OCI-LY3 (cell line): ENCODE measurements around the gene GIPC1.
A peak's percentile ranks its signal among the peaks of the same experiment; 100 is the strongest.

Experiments used
- H2AFZ ChIP-seq: fragments of 200-600, 300-600 bp; shearing (Covaris generic); 2 replicates; pipeline ENCODE4 v1.6.0; 2014; ENCODE audit warnings: antibody characterized with exemption, low read depth, low read length
- H3K27ac ChIP-seq: fragments of 200-600, 300-600 bp; sonication (generic); 2 replicates; pipeline ENCODE4 v1.5.1; 2014; ENCODE audit warnings: mild to moderate bottlenecking, low read length, moderate library complexity, mixed read lengths
- H3K27me3 ChIP-seq: fragments of 200-600, 300-600 bp; sonication (generic); 2 replicates; pipeline ENCODE4 v1.6.1; 2014; ENCODE audit warnings: low read depth, low read length, mixed read lengths
- H3K36me3 ChIP-seq: fragments of 200-600, 300-600 bp; sonication (generic); replicated peaks from 2 replicates; pipeline ENCODE3; 2014; ENCODE audit warnings: low read depth, low read length, mixed read lengths
- H3K4me1 ChIP-seq: fragments of 300-600, 200-600 bp; sonication (generic); 2 replicates; pipeline ENCODE4 v1.6.1; 2014; ENCODE audit warnings: low read length, mixed read lengths
- H3K4me2 ChIP-seq: fragments of 200-600, 300-600 bp; sonication (generic); 2 replicates; pipeline ENCODE4 v1.6.1; 2014; ENCODE audit warnings: low read length, mixed read lengths
- H3K4me3 ChIP-seq: fragments of 300-600, 200-600 bp; sonication (generic); 2 replicates; pipeline ENCODE4 v1.5.1; 2014; ENCODE audit warnings: antibody characterized with exemption, mild to moderate bottlenecking, low read length, moderate library complexity
- H3K79me2 ChIP-seq: fragments of 300-600, 200-600 bp; shearing (Covaris generic); 2 replicates; pipeline ENCODE4 v1.6.1; 2014; ENCODE audit warnings: mild to moderate bottlenecking, low read length, mixed read lengths
- H3K9ac ChIP-seq: fragments of 300-600, 200-600 bp; shearing (Covaris generic); 2 replicates; pipeline ENCODE4 v1.6.0; 2014; ENCODE audit warnings: mild to moderate bottlenecking, low read length, moderate library complexity
- H3K9me3 ChIP-seq: fragments of 200-600, 300-600 bp; shearing (Covaris generic); 2 replicates; pipeline ENCODE4 v1.6.1; 2014; ENCODE audit warnings: low read length, mixed read lengths; ENCODE audit not compliant: insufficient read depth
- H4K20me1 ChIP-seq: fragments of 200-600, 300-600 bp; sonication (generic); 2 replicates; pipeline ENCODE4 v1.6.1; 2016; ENCODE audit warnings: low read length, mixed read lengths; ENCODE audit not compliant: insufficient read depth
- EZH2phosphoT487 ChIP-seq: fragments of 200-600 bp; shearing (Covaris generic); IDR thresholded peaks from 2 replicates; pipeline ENCODE4 v1.6.1; 2018; ENCODE audit warnings: antibody characterized with exemption, mixed run types, low read depth
- TF ChIP-seq, protein P1 (sequence below): fragments of 200-600, 300-600 bp; sonication (generic); IDR thresholded peaks from 2 replicates; pipeline ENCODE4 v1.5.1; 2014; ENCODE audit warnings: antibody characterized with exemption, low read length, low read depth

Gene GIPC1

DNA sequence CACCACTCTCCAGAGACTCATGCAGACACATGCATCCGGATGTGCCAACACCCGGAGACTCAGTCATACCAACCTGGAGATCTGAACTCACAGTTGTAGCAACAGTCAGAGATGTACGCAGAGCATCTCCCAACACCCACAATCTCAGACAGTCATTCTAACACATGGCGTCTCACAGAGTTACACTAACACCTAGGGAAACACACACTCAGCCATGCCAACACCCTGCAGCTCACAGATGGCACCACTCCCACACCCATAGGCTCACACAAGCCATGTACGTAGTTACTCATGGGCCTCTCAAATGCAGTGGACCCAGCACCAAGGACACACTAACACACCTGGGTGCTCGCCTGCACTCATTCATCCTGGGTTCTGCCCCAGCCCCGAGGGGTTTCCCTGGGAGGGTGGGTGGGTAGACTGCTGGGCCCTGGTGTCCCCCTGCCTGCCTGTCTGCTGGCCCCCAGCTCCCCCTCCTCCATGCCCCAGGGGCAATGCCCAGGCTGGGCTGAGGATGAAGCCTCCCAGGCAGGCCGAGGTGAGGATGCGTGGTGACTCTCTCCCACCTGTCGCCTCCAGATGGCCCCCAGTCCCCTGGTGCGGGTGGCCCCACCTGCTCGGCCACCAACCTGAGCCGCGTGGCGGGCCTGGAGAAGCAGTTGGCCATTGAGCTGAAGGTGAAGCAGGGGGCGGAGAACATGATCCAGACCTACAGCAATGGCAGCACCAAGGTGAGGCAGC, 52.9 kb downstream of the GIPC1 start:
- Histone ChIP-seq H3K36me3 (peaks cover 39% of the 10 kb centered on the region), H2AFZ (no peak overlapping the region), H3K79me2 (peaks cover 36% of the 10 kb centered on the region), H3K9me3 (no peaks in the 10 kb centered on the region), H3K9ac (no peak overlapping the region), H3K4me3 (no peak overlapping the region), H4K20me1 (peaks cover 4% of the 10 kb centered on the region; the same call in 1 of the 2 replicates), H3K27me3 (no peaks in the 10 kb centered on the region), H3K4me2 (no peak overlapping the region), H3K4me1 (peaks cover 14% of the 10 kb centered on the region), H3K27ac (no peak overlapping the region)
- TF ChIP-seq, protein P1, sequence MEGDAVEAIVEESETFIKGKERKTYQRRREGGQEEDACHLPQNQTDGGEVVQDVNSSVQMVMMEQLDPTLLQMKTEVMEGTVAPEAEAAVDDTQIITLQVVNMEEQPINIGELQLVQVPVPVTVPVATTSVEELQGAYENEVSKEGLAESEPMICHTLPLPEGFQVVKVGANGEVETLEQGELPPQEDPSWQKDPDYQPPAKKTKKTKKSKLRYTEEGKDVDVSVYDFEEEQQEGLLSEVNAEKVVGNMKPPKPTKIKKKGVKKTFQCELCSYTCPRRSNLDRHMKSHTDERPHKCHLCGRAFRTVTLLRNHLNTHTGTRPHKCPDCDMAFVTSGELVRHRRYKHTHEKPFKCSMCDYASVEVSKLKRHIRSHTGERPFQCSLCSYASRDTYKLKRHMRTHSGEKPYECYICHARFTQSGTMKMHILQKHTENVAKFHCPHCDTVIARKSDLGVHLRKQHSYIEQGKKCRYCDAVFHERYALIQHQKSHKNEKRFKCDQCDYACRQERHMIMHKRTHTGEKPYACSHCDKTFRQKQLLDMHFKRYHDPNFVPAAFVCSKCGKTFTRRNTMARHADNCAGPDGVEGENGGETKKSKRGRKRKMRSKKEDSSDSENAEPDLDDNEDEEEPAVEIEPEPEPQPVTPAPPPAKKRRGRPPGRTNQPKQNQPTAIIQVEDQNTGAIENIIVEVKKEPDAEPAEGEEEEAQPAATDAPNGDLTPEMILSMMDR, result no peak
- TF ChIP-seq EZH2phosphoT487, result no peak

DNA sequence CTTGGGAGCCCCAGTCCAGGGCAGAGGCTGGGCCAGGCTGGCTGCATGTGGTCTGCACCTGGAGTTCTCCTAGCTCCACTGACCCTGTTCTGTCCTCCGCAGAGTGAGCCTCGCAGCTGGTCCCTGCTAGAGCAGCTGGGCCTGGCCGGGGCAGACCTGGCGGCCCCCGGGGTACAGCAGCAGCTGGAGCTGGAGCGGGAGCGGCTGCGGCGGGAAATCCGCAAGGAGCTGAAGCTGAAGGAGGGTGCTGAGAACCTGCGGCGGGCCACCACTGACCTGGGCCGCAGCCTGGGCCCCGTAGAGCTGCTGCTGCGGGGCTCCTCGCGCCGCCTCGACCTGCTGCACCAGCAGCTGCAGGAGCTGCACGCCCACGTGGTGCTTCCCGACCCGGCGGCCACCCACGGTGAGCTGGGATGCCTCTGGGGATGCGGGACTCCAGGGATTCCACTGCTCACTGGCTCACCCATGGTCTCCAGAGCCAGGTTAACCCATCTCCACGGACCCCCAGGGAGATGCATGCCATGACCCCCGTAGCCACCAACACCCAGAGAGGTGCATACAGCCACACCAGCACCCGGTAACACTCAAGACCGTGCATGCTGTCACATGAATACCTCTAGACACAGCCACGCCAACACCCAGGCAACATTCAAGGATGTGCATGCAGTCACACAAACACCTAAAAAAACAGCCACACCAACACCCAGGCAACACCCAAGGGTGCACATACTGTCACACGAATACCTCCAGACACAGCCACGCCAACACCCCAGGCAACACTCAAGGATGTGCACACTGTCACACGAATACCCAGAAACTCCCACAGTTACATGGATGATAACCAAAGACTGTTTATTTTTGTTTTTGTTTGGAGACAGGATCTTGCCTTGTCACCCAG, 54.6 kb downstream of the GIPC1 start:
- no peaks in the 10 kb centered on the region for H3K9me3 ChIP-seq
- no peak for TF ChIP-seq EZH2phosphoT487
- TF ChIP-seq, protein P1, result no peak
- peaks cover 14% of the 10 kb centered on the region for H3K4me1 ChIP-seq
- peak overlapping the region; percentile 70 for H3K4me2 ChIP-seq
- peaks cover 30% of the 10 kb centered on the region for H3K36me3 ChIP-seq
- H3K27ac ChIP-seq, result no peak overlapping the region
- H2AFZ ChIP-seq, result no peak overlapping the region
- H3K4me3 ChIP-seq, result peak overlapping the region; percentile 74; the same call in 1 of the 2 replicates
- no peak overlapping the region for H3K9ac ChIP-seq
- no peaks in the 10 kb centered on the region for H3K27me3 ChIP-seq
- H4K20me1 ChIP-seq, result peaks cover 4% of the 10 kb centered on the region; the same call in 1 of the 2 replicates
- peaks cover 53% of the 10 kb centered on the region for H3K79me2 ChIP-seq

DNA sequence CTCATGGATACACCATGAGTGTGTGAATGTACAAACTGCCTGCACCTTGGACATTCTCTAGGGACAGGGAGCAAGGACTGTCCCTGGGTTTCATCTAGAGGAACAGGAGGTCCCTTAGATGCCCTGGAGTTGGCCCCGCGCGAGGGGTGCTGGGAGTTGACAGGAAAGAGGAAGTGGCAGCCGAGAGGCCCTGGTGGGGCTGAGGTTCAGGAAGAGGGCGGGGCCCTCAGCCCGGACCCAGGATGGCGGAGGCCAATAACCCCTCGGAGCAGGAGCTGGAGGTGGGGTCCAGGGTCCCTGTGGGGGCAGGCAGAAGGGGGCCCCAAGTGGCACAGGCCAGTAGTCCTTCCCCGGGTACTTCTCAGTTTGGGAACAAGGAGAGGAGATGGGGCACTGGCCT, 55.9 kb downstream of the GIPC1 start:
- Histone ChIP-seq H3K4me2 (peak overlapping the region; percentile 70), H3K9me3 (no peaks in the 10 kb centered on the region), H3K4me1 (peaks cover 14% of the 10 kb centered on the region), H3K4me3 (peak overlapping the region; percentile 74), H3K27ac (peak overlapping the region; percentile 49), H2AFZ (peak overlapping the region; percentile 70), H3K79me2 (peaks cover 61% of the 10 kb centered on the region), H3K36me3 (peaks cover 30% of the 10 kb centered on the region), H4K20me1 (peaks cover 6% of the 10 kb centered on the region), H3K9ac (peak overlapping the region; percentile 74), H3K27me3 (no peaks in the 10 kb centered on the region)
- TF ChIP-seq, protein P1, result no peak
- TF ChIP-seq EZH2phosphoT487, result no peak

DNA sequence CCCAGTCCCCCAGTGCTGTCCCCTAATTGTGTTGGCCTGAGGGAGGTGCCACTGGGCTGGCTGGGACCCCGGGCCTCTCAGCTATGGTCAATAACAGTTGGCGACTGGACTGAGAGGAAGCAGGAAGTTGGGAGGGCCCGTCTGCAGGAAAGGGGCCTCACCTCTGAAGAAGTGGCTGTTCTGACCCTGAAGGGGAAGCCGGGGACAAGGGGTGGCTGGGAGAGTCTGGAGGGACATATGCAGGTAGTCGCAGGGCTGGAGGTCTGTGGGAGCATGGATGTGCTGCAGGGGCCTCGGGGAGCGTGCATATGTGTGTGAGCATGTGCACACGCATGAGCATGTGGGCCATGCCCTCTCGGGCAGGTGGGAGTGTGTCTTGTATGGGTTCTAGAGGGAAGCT, 56.9 kb downstream of the GIPC1 start:
- no peak overlapping the region for H3K27ac ChIP-seq
- peaks cover 71% of the 10 kb centered on the region for H3K79me2 ChIP-seq
- H2AFZ ChIP-seq, result no peak overlapping the region
- H4K20me1 ChIP-seq, result peaks cover 14% of the 10 kb centered on the region
- TF ChIP-seq, protein P1, result no peak
- no peak for TF ChIP-seq EZH2phosphoT487
- H3K4me3 ChIP-seq, result no peak overlapping the region
- H3K36me3 ChIP-seq, result peaks cover 23% of the 10 kb centered on the region
- peaks cover 22% of the 10 kb centered on the region for H3K4me1 ChIP-seq
- H3K9me3 ChIP-seq, result no peaks in the 10 kb centered on the region
- H3K27me3 ChIP-seq, result no peaks in the 10 kb centered on the region
- no peak overlapping the region for H3K4me2 ChIP-seq
- H3K9ac ChIP-seq, result no peak overlapping the region
